ENCODE results near the gene B4GALT4.
"Not testable (repeated sequence)": the region's sequence is repeated elsewhere in the genome, so short reads cannot be mapped to it uniquely, and the experiment has no call there.

DNA sequence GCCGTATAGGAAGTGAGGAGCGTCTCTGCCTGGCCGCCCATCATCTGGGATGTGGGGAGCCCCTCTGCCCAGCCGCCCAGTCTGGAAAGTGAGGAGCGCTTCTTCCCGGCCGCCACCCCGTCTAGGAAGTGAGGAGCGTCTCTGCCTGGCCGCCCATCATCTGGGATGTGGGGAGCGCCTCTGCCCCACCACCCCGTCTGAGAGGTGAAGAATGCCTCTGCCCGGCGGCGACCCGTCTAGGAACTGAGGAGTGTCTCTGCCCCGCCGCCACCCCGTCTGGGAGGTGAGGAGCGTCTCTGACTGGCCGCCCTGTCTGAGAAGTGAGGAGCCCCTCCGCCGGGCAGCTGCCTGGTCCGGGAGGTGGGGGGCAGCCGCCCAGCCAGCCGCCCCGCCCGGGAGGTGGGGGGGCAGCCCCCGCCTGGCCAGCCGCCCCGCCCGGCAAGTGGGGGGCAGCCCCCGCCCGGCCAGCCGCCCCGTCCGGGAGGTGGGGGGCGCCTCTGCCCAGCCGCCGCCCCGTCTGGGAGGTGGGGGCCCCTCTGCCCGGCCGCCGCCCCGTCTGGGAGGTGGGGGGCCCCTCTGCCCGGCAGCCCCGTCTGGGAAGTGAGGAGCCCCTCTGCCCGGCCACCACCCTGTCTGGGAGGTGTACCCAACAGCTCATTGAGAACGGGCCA, 1.8 kb upstream of the B4GALT4 start:
- not testable (repeated sequence) for TF ChIP-seq CTCF (conservative IDR thresholded peaks at IDR 0.05 in 1 of 2, IDR thresholded peaks at IDR 0.05 in 1 of 2; ENCODE audit: extremely low read depth in 1 of 2, insufficient read depth in 1 of 2, low read depth in 1 of 2, low read length in 2 of 2); EZH2 (IDR thresholded peaks at IDR 0.05; ENCODE audit: borderline replicate concordance, low read length)
